Measurements from ENCODE around the gene UBE2Q2.
"Not testable (repeated sequence)": the region's sequence is repeated elsewhere in the genome, so short reads cannot be mapped to it uniquely, and the experiment has no call there.

The UBE2Q2 gene

GRCh38 chr15:75905231-75905630, 62.0 kb downstream of the UBE2Q2 start:
- Mint-ChIP-seq H3K4me1 (peaks cover 36% of the 10 kb centered on the region), H3K4me3 (peak overlapping the region; percentile 99), H3K36me3 (ENCODE audit: low read depth) (peaks cover 34% of the 10 kb centered on the region), H3K27me3 (ENCODE audit: low read depth, poor library complexity) (peaks cover 5% of the 10 kb centered on the region), H3K27ac (peak overlapping the region; percentile 83), H3K9me3 (peaks cover 14% of the 10 kb centered on the region)
- no peak for TF ChIP-seq CTCF (IDR thresholded peaks at IDR 0.05)
- no peak for DNase-seq

- not testable (repeated sequence) for H3K27ac Mint-ChIP-seq; DNase-seq; H3K27me3 Mint-ChIP-seq (ENCODE audit: low read depth, poor library complexity); H3K4me1 Mint-ChIP-seq; H3K4me3 Mint-ChIP-seq
- peaks cover 69% of the 10 kb centered on the region for H3K36me3 Mint-ChIP-seq (ENCODE audit: low read depth)
- H3K9me3 Mint-ChIP-seq, result peaks cover 44% of the 10 kb centered on the region
Observed at GRCh38 chr15:75910355-75910754, 67.1 kb downstream of the UBE2Q2 start.

GRCh38 chr15:75916978-75917377, 73.7 kb downstream of the UBE2Q2 start:
- peaks cover 12% of the 10 kb centered on the region for H3K9me3 Mint-ChIP-seq
- no peak for DNase-seq
- peaks cover 56% of the 10 kb centered on the region for H3K36me3 Mint-ChIP-seq (ENCODE audit: low read depth)
- H3K27me3 Mint-ChIP-seq (ENCODE audit: low read depth, poor library complexity), result no peaks in the 10 kb centered on the region
- no peak for TF ChIP-seq CTCF (IDR thresholded peaks at IDR 0.05)
- H3K4me3 Mint-ChIP-seq, result no peak overlapping the region
- H3K27ac Mint-ChIP-seq, result no peak overlapping the region
- H3K4me1 Mint-ChIP-seq, result no peaks in the 10 kb centered on the region

- H3K36me3 Mint-ChIP-seq (ENCODE audit: low read depth), result peaks cover 51% of the 10 kb centered on the region
- TF ChIP-seq CTCF (IDR thresholded peaks at IDR 0.05), result no peak
- H3K4me1 Mint-ChIP-seq, result no peaks in the 10 kb centered on the region
- H3K4me3 Mint-ChIP-seq, result no peak overlapping the region
- H3K9me3 Mint-ChIP-seq, result peaks cover under 1% of the 10 kb centered on the region
- H3K27me3 Mint-ChIP-seq (ENCODE audit: low read depth, poor library complexity), result no peaks in the 10 kb centered on the region
- DNase-seq, result no peak
- no peak overlapping the region for H3K27ac Mint-ChIP-seq
Observed at GRCh38 chr15:75918135-75918534, 74.9 kb downstream of the UBE2Q2 start.

GRCh38 chr15:75920079-75920478, 76.8 kb downstream of the UBE2Q2 start:
- H3K4me1 Mint-ChIP-seq, result no peaks in the 10 kb centered on the region
- H3K4me3 Mint-ChIP-seq, result no peak overlapping the region
- no peak overlapping the region for H3K27ac Mint-ChIP-seq
- no peak for DNase-seq
- H3K36me3 Mint-ChIP-seq (ENCODE audit: low read depth), result peaks cover 41% of the 10 kb centered on the region
- H3K27me3 Mint-ChIP-seq (ENCODE audit: low read depth, poor library complexity), result no peaks in the 10 kb centered on the region
- no peak for TF ChIP-seq CTCF (IDR thresholded peaks at IDR 0.05)
- H3K9me3 Mint-ChIP-seq, result no peaks in the 10 kb centered on the region

GRCh38 chr15:75921732-75922703, 78.8 kb downstream of the UBE2Q2 start:
- Mint-ChIP-seq H3K4me1 (no peaks in the 10 kb centered on the region), H3K27me3 (ENCODE audit: low read depth, poor library complexity) (no peaks in the 10 kb centered on the region), H3K9me3 (no peaks in the 10 kb centered on the region), H3K27ac (no peak overlapping the region), H3K36me3 (ENCODE audit: low read depth) (peaks cover 46% of the 10 kb centered on the region), H3K4me3 (no peak overlapping the region)
- DNase-seq, result no peak
- TF ChIP-seq CTCF (IDR thresholded peaks at IDR 0.05), result no peak
